Measurements from ENCODE around the gene MAMDC4. TPM values are rescaled to one million over a fixed set of nuclear protein-coding genes. Genes with fewer than 3 reads are reported as not detected.

Gene MAMDC4
- total and polyA plus RNA-seq, 2 experiments from 2014 or later = 1.7 to 6.8 TPM

DNA sequence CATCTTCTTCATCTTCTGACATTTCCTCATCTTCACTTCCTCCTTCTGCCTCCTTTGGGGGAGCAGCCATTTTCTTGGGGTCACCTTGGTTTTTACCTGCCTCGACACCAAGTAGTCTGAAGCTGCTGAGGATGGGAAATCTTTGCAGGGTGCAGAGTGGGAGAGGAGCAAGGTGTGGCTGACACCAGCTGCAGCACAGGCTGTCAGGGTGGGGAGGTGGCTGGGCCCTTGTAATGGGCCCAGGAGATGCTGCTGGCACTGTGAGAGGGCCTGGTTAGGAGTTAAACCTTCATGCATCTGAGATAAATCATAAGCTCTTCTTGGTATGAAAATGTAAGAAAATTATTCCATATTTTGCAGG is 36.7 kb upstream of the MAMDC4 start (continued):
- TF ChIP-seq, protein P1, sequence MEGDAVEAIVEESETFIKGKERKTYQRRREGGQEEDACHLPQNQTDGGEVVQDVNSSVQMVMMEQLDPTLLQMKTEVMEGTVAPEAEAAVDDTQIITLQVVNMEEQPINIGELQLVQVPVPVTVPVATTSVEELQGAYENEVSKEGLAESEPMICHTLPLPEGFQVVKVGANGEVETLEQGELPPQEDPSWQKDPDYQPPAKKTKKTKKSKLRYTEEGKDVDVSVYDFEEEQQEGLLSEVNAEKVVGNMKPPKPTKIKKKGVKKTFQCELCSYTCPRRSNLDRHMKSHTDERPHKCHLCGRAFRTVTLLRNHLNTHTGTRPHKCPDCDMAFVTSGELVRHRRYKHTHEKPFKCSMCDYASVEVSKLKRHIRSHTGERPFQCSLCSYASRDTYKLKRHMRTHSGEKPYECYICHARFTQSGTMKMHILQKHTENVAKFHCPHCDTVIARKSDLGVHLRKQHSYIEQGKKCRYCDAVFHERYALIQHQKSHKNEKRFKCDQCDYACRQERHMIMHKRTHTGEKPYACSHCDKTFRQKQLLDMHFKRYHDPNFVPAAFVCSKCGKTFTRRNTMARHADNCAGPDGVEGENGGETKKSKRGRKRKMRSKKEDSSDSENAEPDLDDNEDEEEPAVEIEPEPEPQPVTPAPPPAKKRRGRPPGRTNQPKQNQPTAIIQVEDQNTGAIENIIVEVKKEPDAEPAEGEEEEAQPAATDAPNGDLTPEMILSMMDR (conservative IDR thresholded peaks at IDR 0.05; ENCODE audit: low read depth in 2 of 2) = no peak
- TF ChIP-seq, protein P2, sequence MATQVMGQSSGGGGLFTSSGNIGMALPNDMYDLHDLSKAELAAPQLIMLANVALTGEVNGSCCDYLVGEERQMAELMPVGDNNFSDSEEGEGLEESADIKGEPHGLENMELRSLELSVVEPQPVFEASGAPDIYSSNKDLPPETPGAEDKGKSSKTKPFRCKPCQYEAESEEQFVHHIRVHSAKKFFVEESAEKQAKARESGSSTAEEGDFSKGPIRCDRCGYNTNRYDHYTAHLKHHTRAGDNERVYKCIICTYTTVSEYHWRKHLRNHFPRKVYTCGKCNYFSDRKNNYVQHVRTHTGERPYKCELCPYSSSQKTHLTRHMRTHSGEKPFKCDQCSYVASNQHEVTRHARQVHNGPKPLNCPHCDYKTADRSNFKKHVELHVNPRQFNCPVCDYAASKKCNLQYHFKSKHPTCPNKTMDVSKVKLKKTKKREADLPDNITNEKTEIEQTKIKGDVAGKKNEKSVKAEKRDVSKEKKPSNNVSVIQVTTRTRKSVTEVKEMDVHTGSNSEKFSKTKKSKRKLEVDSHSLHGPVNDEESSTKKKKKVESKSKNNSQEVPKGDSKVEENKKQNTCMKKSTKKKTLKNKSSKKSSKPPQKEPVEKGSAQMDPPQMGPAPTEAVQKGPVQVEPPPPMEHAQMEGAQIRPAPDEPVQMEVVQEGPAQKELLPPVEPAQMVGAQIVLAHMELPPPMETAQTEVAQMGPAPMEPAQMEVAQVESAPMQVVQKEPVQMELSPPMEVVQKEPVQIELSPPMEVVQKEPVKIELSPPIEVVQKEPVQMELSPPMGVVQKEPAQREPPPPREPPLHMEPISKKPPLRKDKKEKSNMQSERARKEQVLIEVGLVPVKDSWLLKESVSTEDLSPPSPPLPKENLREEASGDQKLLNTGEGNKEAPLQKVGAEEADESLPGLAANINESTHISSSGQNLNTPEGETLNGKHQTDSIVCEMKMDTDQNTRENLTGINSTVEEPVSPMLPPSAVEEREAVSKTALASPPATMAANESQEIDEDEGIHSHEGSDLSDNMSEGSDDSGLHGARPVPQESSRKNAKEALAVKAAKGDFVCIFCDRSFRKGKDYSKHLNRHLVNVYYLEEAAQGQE (IDR thresholded peaks at IDR 0.05; ENCODE audit: unreplicated experiment) = no peak
- TF ChIP-seq STAT1 (IDR thresholded peaks at IDR 0.05; ENCODE audit: unreplicated experiment) (no peak), ZNF114 (CRISPR knock-in tag; IDR thresholded peaks at IDR 0.05) (no peak), CREB1 (CRISPR knock-in tag; IDR thresholded peaks at IDR 0.05; ENCODE audit: low read depth) (no peak)

DNA sequence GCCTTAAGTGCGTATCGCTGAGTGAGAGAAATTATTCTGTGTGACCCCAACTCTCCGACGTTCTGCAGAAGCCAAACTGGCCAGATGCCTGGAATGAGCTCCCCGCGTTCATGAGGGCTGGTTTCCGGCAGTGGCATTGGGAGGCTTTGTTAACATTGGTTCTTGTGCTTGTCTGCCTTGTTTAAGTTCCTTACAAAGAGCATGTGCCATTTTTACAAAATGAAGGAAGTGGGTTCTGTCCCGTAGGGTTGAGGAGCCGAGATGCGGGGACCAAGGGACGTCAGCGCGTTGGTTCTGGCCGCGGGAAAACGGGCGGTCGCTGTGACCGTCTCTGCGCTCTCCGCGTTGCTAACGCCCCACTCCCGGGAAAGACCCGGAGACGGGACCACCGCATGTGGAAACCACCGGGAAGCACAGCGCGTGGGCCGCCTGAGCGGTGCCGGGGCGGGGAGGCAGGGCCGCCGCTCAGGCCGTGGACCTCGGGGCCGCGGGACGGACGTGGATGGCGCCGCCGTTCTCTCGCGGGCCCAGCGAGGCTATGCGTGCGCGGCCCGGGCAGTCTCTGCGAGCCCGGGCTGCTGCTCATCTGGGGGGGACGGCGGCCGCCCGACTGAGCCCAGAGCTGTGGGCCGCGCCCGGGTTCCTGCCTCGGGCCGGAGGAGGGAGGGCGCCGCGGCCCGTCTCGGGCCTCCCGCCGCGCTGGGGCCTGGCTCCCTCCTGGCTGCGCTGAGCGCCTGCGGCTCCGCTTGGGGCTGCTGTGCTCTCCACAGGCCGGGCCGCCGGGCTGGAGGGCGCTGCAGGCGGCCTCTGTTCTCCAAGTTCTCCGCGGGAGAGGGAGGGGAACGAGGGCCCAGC is 30.9 kb upstream of the MAMDC4 start:
- Histone ChIP-seq H3K4me2 (peak overlapping the region; percentile 89), H3K27ac (ENCODE audit: low read depth) (no peak overlapping the region), H4K20me1 (replicated peaks; ENCODE audit: insufficient read depth) (peaks cover 21% of the 10 kb centered on the region), H2AFZ (no peak overlapping the region), H3K4me3 (peak overlapping the region; percentile 63), H3K4me1 (ENCODE audit: insufficient read depth) (peaks cover 6% of the 10 kb centered on the region; the same call in 1 of the 2 replicates), H3K9me2 (ENCODE audit: insufficient read depth) (no peaks in the 10 kb centered on the region), H3K36me3 (ENCODE audit: insufficient read depth) (no peaks in the 10 kb centered on the region), H3F3A (replicated peaks; ENCODE audit: low read depth) (peaks cover 10% of the 10 kb centered on the region; the same call in 1 of the 2 replicates), H3K79me2 (replicated peaks; ENCODE audit: insufficient read depth) (peaks cover 34% of the 10 kb centered on the region), H3K27me3 (ENCODE audit: insufficient read depth) (no peaks in the 10 kb centered on the region)
- no peaks in the 10 kb centered on the region for H3K9me3 Mint-ChIP-seq
- H3K27ac Mint-ChIP-seq = no peak overlapping the region
- H3K4me1 Mint-ChIP-seq = peaks cover 13% of the 10 kb centered on the region; the same call in 2 of the 3 replicates
- DNase-seq (ENCODE audit: low spot score) = peak; percentile 68
- H3K4me3 Mint-ChIP-seq = peak overlapping the region; percentile 77
- H3K27me3 Mint-ChIP-seq (ENCODE audit: insufficient read depth, low read depth, poor library complexity) = peaks cover 12% of the 10 kb centered on the region
- H3K36me3 Mint-ChIP-seq (ENCODE audit: low read depth) = peaks cover 43% of the 10 kb centered on the region
- ATAC-seq = peak; percentile 85
- TF ChIP-seq, protein P2 (IDR thresholded peaks at IDR 0.05; ENCODE audit: unreplicated experiment) = no peak
- TF ChIP-seq ZNF114 (CRISPR knock-in tag; IDR thresholded peaks at IDR 0.05) (no peak), EZH2 (IDR thresholded peaks at IDR 0.05; ENCODE audit: low read depth, unreplicated experiment) (no peak), EZH2phosphoT487 (IDR thresholded peaks at IDR 0.05; ENCODE audit: unreplicated experiment) (no peak), POLR2AphosphoS5 (IDR thresholded peaks at IDR 0.05; ENCODE audit: low read depth) (no peak), STAT1 (IDR thresholded peaks at IDR 0.05; ENCODE audit: unreplicated experiment) (no peak)
- TF ChIP-seq, protein P3, sequence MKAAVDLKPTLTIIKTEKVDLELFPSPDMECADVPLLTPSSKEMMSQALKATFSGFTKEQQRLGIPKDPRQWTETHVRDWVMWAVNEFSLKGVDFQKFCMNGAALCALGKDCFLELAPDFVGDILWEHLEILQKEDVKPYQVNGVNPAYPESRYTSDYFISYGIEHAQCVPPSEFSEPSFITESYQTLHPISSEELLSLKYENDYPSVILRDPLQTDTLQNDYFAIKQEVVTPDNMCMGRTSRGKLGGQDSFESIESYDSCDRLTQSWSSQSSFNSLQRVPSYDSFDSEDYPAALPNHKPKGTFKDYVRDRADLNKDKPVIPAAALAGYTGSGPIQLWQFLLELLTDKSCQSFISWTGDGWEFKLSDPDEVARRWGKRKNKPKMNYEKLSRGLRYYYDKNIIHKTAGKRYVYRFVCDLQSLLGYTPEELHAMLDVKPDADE (IDR thresholded peaks at IDR 0.05) = no peak
- TF ChIP-seq, protein P1 (conservative IDR thresholded peaks at IDR 0.05; ENCODE audit: low read depth in 2 of 2) = no peak

Measured in GM23338 (cell line).